ENCODE results near the gene NPLOC4. TPM values are rescaled to one million over a fixed set of nuclear protein-coding genes. Genes with fewer than 3 reads are reported as not detected.

The NPLOC4 gene
- total and polyA plus RNA-seq, 2 of the 13 experiments (the other 11 are each of a cell fraction or from before 2014, with no cell fraction given): 57.0 to 97.0 TPM

- TF ChIP-seq ZNF687 (CRISPR knock-in tag; IDR thresholded peaks at IDR 0.05) (peak; percentile 96), YEATS2 (CRISPR knock-in tag; IDR thresholded peaks at IDR 0.05; ENCODE audit: borderline replicate concordance) (no peak), HDAC1 (CRISPR knock-in tag; IDR thresholded peaks at IDR 0.05) (no peak), SAFB2 (CRISPR knock-in tag; IDR thresholded peaks at IDR 0.05; ENCODE audit: borderline replicate concordance, low read depth) (0 out of 2 replicates have a peak, but pooled peaks have one; percentile 39), ZNF496 (CRISPR knock-in tag; IDR thresholded peaks at IDR 0.05; ENCODE audit: insufficient replicate concordance) (no peak), ZNF17 (CRISPR knock-in tag; IDR thresholded peaks at IDR 0.05) (no peak), RNF2 (conservative IDR thresholded peaks at IDR 0.05; ENCODE audit: low read depth) (peak; percentile 62; the same call in 1 of the 2 replicates), CEBPG (CRISPR knock-in tag; IDR thresholded peaks at IDR 0.05) (no peak), NR2F6 (IDR thresholded peaks at IDR 0.05) (no peak), NR2F6 (CRISPR knock-in tag; IDR thresholded peaks at IDR 0.05) (no peak), MAFG (CRISPR knock-in tag; IDR thresholded peaks at IDR 0.05) (no peak), ZNF101 (CRISPR knock-in tag; IDR thresholded peaks at IDR 0.05; ENCODE audit: borderline replicate concordance, low read depth) (no peak), SIX4 (CRISPR knock-in tag; IDR thresholded peaks at IDR 0.05) (no peak), ZNF672 (CRISPR knock-in tag; IDR thresholded peaks at IDR 0.05) (no peak), YY1 (IDR thresholded peaks at IDR 0.05; ENCODE audit: insufficient read depth, insufficient replicate concordance, low read depth, low read length) (peak; percentile 89), ZNF589 (CRISPR knock-in tag; conservative IDR thresholded peaks at IDR 0.05) (no peak; the same call in 1 of the 2 replicates), BORCS8-MEF2B (CRISPR knock-in tag; IDR thresholded peaks at IDR 0.05) (peak; percentile 80), TGIF2 (CRISPR knock-in tag; IDR thresholded peaks at IDR 0.05) (0 out of 2 replicates have a peak, but pooled peaks have one; percentile 15), ELF4 (CRISPR knock-in tag; IDR thresholded peaks at IDR 0.05; ENCODE audit: borderline replicate concordance) (no peak)
- TF ChIP-seq, protein P1, sequence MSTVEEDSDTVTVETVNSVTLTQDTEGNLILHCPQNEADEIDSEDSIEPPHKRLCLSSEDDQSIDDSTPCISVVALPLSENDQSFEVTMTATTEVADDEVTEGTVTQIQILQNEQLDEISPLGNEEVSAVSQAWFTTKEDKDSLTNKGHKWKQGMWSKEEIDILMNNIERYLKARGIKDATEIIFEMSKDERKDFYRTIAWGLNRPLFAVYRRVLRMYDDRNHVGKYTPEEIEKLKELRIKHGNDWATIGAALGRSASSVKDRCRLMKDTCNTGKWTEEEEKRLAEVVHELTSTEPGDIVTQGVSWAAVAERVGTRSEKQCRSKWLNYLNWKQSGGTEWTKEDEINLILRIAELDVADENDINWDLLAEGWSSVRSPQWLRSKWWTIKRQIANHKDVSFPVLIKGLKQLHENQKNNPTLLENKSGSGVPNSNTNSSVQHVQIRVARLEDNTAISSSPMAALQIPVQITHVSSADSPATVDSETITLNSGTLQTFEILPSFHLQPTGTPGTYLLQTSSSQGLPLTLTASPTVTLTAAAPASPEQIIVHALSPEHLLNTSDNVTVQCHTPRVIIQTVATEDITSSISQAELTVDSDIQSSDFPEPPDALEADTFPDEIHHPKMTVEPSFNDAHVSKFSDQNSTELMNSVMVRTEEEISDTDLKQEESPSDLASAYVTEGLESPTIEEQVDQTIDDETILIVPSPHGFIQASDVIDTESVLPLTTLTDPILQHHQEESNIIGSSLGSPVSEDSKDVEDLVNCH (CRISPR knock-in tag; IDR thresholded peaks at IDR 0.05): no peak
- TF ChIP-seq, protein P2, sequence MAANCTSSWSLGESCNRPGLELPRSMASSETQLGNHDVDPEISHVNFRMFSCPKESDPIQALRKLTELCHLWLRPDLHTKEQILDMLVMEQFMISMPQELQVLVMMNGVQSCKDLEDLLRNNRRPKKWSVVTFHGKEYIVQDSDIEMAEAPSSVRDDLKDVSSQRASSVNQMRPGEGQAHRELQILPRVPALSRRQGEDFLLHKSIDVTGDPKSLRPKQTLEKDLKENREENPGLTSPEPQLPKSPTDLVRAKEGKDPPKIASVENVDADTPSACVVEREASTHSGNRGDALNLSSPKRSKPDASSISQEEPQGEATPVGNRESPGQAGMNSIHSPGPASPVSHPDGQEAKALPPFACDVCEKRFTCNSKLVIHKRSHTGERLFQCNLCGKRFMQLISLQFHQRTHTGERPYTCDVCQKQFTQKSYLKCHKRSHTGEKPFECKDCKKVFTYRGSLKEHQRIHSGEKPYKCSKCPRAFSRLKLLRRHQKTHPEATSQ (CRISPR knock-in tag; IDR thresholded peaks at IDR 0.05; ENCODE audit: borderline replicate concordance): 0 out of 2 replicates have a peak, but pooled peaks have one; percentile 66
Observed at GRCh38 chr17:81665205-81666091, 28.5 kb upstream of the NPLOC4 start (continued).

Data from HepG2 (cell line).